GM18508 (cell line): ENCODE measurements around the gene TMEM238.
A peak's percentile ranks its signal among the peaks of the same experiment; 100 is the strongest.
"Not testable (repeated sequence)": the region's sequence is repeated elsewhere in the genome, so short reads cannot be mapped to it uniquely, and the experiment has no call there.

Source experiments
- ATAC-seq: cut with Tn5 transposase; IDR thresholded peaks from one replicate; pipeline ENCODE4 v1.9.1; 2021; ENCODE audit warnings: moderate number of reproducible peaks; ENCODE audit not compliant: insufficient read depth, unreplicated experiment

The TMEM238 gene

DNA sequence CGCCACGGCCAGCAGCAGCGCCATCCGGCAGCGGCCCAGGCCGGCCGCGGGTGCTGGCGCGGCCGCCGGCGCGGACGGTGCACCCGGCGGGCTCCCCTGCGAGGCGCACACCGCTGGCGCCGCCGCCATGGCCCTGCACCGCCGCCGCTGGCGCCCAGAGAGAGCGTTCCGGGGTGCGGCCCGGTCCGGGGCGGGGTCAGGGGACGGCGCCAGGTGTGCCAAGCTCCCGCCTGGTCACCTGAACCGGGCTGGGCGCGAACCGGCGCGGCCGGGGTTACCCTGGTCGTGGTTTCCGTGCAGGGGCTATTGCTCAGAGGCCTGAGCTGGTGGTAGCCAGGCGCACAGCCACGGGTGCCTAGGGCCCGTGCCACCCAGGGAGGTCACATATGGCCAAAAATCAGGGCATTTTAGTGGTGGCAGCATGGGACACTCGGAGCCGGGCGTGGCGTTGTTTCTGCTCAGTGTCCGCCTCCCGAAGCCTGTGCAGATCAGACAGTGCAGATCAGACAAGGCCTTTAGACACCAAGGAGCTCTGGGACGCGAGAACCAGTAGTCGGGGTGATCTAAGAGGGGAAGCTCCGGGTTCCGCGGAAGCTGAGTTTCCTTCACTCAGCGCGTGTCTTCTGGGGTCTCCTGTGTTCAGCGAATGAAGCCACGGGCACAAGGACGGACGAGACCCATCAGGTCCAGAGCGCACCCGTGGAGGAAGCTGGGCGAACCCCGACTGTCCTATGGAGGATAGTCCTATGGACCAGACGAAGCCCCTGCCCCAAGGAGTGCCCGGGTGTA lies at the start of gene TMEM238:
Gene TMEM238 (minus strand): TSS at position 162 of the 789 bp plus-strand sequence. CDS start 33 bp downstream, at position 129.
- ATAC-seq = no peak

GRCh38 chr19:55433292-55433691 lies 49.2 kb upstream of the TMEM238 start:
- no peak for ATAC-seq

- no peak for ATAC-seq
Observed at GRCh38 chr19:55432241-55432959, 48.3 kb upstream of the TMEM238 start.

DNA sequence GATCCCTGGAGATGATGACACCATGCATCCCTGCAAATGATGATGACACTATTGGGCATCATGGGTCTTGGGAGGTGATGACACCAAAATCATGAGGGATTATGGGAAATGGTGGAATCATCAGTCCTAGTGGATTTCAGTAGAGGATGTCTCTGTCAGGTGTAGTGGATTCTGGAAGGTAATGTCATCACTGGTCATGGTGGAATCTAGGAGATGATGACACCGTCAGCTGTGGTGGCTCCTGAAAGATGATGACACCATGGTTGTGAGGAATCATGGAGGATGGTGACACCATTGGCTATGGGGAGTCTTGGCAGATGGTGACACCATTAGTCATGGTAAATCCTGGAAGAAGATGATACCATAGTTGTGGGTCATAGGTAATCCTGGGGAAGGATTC lies 47.1 kb upstream of the TMEM238 start:
- ATAC-seq = no peak

- ATAC-seq = no peak
Observed at GRCh38 chr19:55426042-55426441, 42.0 kb upstream of the TMEM238 start.

GRCh38 chr19:55424518-55424917 lies 40.4 kb upstream of the TMEM238 start:
- ATAC-seq = no peak

- ATAC-seq = no peak
Observed at GRCh38 chr19:55423225-55424005, 39.3 kb upstream of the TMEM238 start.

DNA sequence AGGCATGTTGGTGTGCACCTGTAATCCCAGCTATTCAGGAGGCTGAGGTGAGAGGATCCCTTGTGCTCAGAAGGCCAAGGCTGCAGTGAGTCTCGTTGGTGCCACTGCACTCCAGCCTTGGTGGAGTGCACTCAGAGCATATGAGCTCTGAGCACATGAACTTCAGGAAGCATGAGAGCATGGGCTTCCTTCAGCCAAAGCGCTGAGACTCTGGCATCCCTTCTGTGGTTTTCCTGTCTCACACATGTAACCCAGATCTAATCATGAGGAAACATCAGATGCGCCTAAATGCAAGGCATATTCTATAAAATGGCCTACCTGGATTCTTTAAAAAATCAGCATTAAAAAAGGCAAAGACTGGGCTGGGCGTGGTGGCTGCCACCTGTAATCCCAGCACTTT lies 37.2 kb upstream of the TMEM238 start:
- ATAC-seq = not testable (repeated sequence)

GRCh38 chr19:55419624-55420236 lies 35.6 kb upstream of the TMEM238 start:
- no peak for ATAC-seq

GRCh38 chr19:55419103-55419502 lies 35.0 kb upstream of the TMEM238 start:
- ATAC-seq = no peak

DNA sequence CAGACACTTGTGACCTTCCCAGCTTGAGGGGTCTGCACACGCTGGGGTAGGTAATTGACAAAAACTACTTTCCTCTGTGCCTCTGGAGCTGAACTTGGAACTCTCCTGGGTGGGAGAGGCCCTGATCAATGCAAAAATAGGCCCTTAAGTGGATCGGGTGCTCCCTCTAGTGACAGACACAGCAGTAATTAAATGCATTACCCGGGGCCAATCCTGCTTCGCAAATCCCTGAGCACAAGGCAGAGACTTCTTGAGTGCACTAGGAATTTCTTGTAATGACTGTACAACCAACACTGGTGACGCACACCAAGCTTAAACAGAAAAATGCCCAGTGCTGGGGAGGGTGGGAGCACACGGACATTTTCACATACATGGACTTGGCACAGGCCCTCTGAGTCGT lies 34.1 kb upstream of the TMEM238 start:
- no peak for ATAC-seq

DNA sequence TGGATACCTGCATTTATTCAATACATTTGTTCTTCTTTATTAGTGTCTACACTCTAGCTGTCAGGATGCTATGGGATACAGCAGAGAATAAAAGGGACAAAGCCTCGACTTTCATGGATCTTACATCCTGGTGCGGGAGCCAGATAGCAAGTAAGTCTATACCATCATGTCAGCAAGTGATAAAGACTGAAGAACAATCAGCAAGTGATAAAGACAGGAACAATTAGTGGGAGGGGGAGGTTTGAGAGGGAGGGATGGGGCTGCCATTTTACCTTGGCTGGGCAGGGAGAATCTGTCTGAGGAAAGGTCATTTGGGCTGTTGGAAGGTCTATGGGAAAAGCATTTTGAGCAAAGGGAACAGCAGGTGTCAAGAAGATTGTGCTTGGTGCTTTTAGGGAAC lies 26.1 kb upstream of the TMEM238 start:
- ATAC-seq = no peak

DNA sequence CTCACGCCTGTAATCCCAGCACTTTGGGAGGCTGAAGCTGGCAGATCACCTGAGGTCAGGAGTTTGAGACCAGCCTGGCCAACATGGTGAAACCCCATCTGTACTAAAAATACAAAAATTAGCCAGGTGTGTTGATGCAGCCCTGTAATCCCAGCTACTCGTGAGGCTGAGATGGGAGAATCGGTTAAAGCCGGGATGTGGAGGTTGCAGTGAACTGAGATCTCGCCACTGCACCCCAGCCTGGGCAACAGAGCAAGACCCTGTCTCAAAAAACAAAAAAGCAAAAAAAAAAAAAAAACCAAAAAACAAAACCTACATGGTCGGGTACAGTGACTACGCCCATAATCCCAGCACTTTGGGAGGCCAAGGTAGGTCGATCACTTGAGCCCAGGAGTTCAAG lies 25.1 kb upstream of the TMEM238 start:
- ATAC-seq = not testable (repeated sequence)

- no peak for ATAC-seq
Observed at GRCh38 chr19:55408533-55408872, 24.4 kb upstream of the TMEM238 start.

GRCh38 chr19:55407800-55408532 lies 23.9 kb upstream of the TMEM238 start:
- peak; percentile 77 for ATAC-seq

DNA sequence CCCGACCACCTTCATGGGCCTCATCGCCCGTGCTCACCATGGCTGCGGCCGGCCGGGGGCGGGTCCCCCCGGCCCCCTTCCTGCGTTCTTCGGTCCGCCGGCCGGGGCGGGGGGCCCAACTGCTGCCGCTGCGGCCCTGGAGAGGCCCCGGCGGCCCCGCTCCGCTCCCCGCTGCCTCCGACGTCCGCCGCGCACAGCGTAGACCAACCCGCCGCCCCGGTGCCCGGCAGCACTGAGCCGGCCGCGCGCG lies 23.4 kb upstream of the TMEM238 start, which contains the start of gene UBE2S:
Gene UBE2S (minus strand): TSS at position 239 of the 250 bp plus-strand sequence. CDS start 199 bp downstream, at position 40.
- not testable (repeated sequence) for ATAC-seq

DNA sequence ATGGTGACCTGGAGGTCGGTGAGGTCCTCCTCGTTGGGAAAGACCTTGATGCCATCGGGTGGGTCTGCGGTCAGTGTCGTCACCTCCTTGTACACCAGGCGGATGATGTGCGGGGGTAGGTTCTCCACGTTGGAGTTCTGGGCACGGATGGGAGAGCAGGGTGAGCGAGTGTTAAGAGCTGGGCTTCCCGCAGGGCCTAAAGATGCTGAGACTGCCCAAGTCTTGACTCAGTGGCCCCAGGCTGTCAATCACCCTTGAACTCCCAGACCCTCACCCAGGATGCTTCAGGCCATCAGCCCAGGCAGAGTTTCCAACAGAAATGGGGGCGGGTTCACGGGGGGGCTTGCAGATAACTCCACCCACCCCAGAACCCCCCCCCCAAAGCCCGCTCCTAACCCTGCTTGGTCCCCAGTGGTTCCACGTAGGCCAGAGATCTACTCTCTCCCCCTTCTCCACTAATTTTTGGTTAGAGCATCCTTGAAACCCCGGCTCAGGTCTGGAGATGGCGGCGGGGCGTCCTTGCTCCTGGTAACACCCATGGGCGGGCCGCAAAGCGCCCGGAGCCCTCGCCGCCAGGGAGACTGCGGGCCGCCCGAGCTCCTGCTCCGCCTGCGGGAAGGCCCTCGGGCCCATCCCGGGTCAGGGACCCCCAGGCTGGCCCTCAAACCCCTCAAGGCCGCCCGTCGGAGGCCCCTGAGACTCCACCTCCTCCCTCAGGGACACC lies 22.9 kb upstream of the TMEM238 start:
- no peak for ATAC-seq

GRCh38 chr19:55406091-55406825 lies 22.2 kb upstream of the TMEM238 start:
- ATAC-seq = no peak

DNA sequence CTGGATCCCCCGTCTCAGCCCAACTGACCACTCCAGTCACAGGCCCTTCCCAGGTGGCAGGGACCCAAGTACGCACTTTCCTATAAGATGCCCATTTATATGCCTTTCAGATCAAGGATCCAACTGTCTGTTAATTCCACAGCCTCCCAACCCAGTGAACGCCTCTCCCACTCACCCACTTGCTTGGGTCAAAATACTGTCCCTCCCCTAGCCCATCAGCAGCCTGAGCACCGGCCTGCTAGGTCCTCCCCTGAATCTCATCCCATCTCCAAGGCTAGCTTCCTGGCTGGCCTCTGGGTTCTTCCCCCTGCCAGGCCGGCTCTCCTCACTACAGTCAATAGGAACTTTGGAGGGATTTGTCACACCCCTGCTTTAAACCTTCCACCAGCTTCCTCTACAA lies 21.5 kb upstream of the TMEM238 start:
- no peak for ATAC-seq
